Immature natural killer cell (primary cell): ENCODE data around the gene UQCRFS1. TPM values are rescaled to one million over a fixed set of nuclear protein-coding genes. Genes with fewer than 3 reads are reported as not detected.
A peak's percentile ranks its signal among the peaks of the same experiment; 100 is the strongest.
"Not testable (repeated sequence)": the region's sequence is repeated elsewhere in the genome, so short reads cannot be mapped to it uniquely, and the experiment has no call there.

Experiments used
- DNase-seq, 3 donors: peaks; one replicate each; pipeline ENCODE4 v3.0.0; 2022; ENCODE audit warnings: mixed read lengths in 1 of 3
- H3K27ac Mint-ChIP-seq, 6 donors: one replicate each; pipeline ENCODE4 v1.8.0; 2020; ENCODE audit warnings: mixed read lengths in 6 of 6, mild to moderate bottlenecking in 5 of 6, inconsistent platforms in 4 of 6, moderate library complexity in 3 of 6
- H3K27me3 Mint-ChIP-seq, 3 donors: one replicate each; pipeline ENCODE4 v1.8.0; 2020 to 2021; ENCODE audit warnings: low read depth in 3 of 3, mild to moderate bottlenecking in 3 of 3, mixed read lengths in 3 of 3, moderate library complexity in 3 of 3, inconsistent platforms in 1 of 3
- H3K36me3 Mint-ChIP-seq, 3 donors: one replicate each; pipeline ENCODE4 v1.8.0; 2020; ENCODE audit warnings: mixed read lengths in 3 of 3, inconsistent platforms in 2 of 3, mild to moderate bottlenecking in 2 of 3
- H3K4me1 Mint-ChIP-seq, 2 donors: one replicate each; pipeline ENCODE4 v1.8.0; 2020; ENCODE audit warnings: inconsistent platforms in 2 of 2, mild to moderate bottlenecking in 2 of 2, mixed read lengths in 2 of 2, moderate library complexity in 1 of 2
- H3K4me3 Mint-ChIP-seq, 5 donors: one replicate each; pipeline ENCODE4 v1.8.0; 2020; ENCODE audit warnings: mild to moderate bottlenecking in 5 of 5, mixed read lengths in 5 of 5, inconsistent platforms in 3 of 5, moderate library complexity in 3 of 5
- H3K9me3 Mint-ChIP-seq, 6 donors: one replicate each; pipeline ENCODE4 v1.8.0; 2020; ENCODE audit warnings: mild to moderate bottlenecking in 6 of 6, mixed read lengths in 6 of 6, inconsistent platforms in 4 of 6, moderate library complexity in 3 of 6
- polyA plus RNA-seq, 3 donors: library from polyadenylated mRNA; unstranded; fragments of 300-500 nt; fragmentation: Illumina TruSeq; gene quantifications; one replicate each; pipeline ENCODE4 v1.2.3, GENCODE V29; 2021

The UQCRFS1 gene
- polyA plus RNA-seq, 3 donors from 2014 or later: 68.0 to 95.0 (median 83.7) TPM

GRCh38 chr19:29210502-29210901, 2.4 kb downstream of the UQCRFS1 start:
- H3K9me3 Mint-ChIP-seq, DNase-seq: not testable (repeated sequence)
- peaks cover 54 to 72% of the 10 kb centered on the region in 2 donors for H3K4me1 Mint-ChIP-seq
- peaks cover 4 to 18% (median 12%) of the 10 kb centered on the region in 3 donors for H3K36me3 Mint-ChIP-seq
- peak overlapping the region in 4 of 5 donors; percentile 5 to 42 (median 20) for H3K4me3 Mint-ChIP-seq
- peak overlapping the region in 3 of 6 donors; percentile 14 to 56 (median 24) for H3K27ac Mint-ChIP-seq
- peaks cover 2 to 16% (median 10%) of the 10 kb centered on the region in 3 donors for H3K27me3 Mint-ChIP-seq

GRCh38 chr19:29207403-29208187, 5.4 kb downstream of the UQCRFS1 start:
- H3K9me3 Mint-ChIP-seq, H3K4me3 Mint-ChIP-seq, DNase-seq, H3K27ac Mint-ChIP-seq: not testable (repeated sequence)
- peaks cover 50 to 86% of the 10 kb centered on the region in 2 donors for H3K4me1 Mint-ChIP-seq
- H3K27me3 Mint-ChIP-seq: peaks cover 4 to 12% (median 8%) of the 10 kb centered on the region in 3 donors
- H3K36me3 Mint-ChIP-seq: peaks cover 4 to 18% (median 12%) of the 10 kb centered on the region in 3 donors

GRCh38 chr19:29206453-29206852, 6.5 kb downstream of the UQCRFS1 start:
- peak overlapping the region in 1 of 6 donors; percentile 7 for H3K27ac Mint-ChIP-seq
- DNase-seq: no peak
- H3K4me3 Mint-ChIP-seq: no peak overlapping the region
- peaks cover under 1 to 4% (median 3%) of the 10 kb centered on the region in 3 donors for H3K27me3 Mint-ChIP-seq
- peaks cover 0 to 3% (median 0%) of the 10 kb centered on the region in 6 donors for H3K9me3 Mint-ChIP-seq
- peaks cover 4 to 15% (median 7%) of the 10 kb centered on the region in 3 donors for H3K36me3 Mint-ChIP-seq
- peaks cover 39 to 78% of the 10 kb centered on the region in 2 donors for H3K4me1 Mint-ChIP-seq

GRCh38 chr19:29202281-29202680, 10.7 kb downstream of the UQCRFS1 start:
- peaks cover 8 to 45% of the 10 kb centered on the region in 2 donors for H3K4me1 Mint-ChIP-seq
- peaks cover 0 to 4% (median 2%) of the 10 kb centered on the region in 3 donors for H3K27me3 Mint-ChIP-seq
- H3K36me3 Mint-ChIP-seq: peaks cover 3 to 14% (median 8%) of the 10 kb centered on the region in 3 donors
- peaks cover 0 to 7% (median 5%) of the 10 kb centered on the region in 6 donors for H3K9me3 Mint-ChIP-seq
- no peak overlapping the region for H3K4me3 Mint-ChIP-seq
- H3K27ac Mint-ChIP-seq: no peak overlapping the region
- no peak for DNase-seq

GRCh38 chr19:29201855-29202254, 11.1 kb downstream of the UQCRFS1 start:
- Mint-ChIP-seq H3K27ac (no peak overlapping the region), H3K4me1 (peaks cover 8 to 43% of the 10 kb centered on the region in 2 donors), H3K9me3 (peaks cover 0 to 8% (median 6%) of the 10 kb centered on the region in 6 donors), H3K27me3 (peaks cover 0 to 4% (median 2%) of the 10 kb centered on the region in 3 donors), H3K4me3 (no peak overlapping the region), H3K36me3 (peaks cover 3 to 12% (median 8%) of the 10 kb centered on the region in 3 donors)
- no peak for DNase-seq

GRCh38 chr19:29194658-29195057, 18.3 kb downstream of the UQCRFS1 start:
- peaks cover 7% of the 10 kb centered on the region in 2 donors for H3K4me1 Mint-ChIP-seq
- DNase-seq: no peak
- H3K27me3 Mint-ChIP-seq: peaks cover 0 to 4% (median 0%) of the 10 kb centered on the region in 3 donors
- H3K4me3 Mint-ChIP-seq: no peak overlapping the region
- peaks cover 1 to 10% (median 6%) of the 10 kb centered on the region in 6 donors for H3K9me3 Mint-ChIP-seq
- peaks cover 0 to 10% (median under 1%) of the 10 kb centered on the region in 3 donors for H3K36me3 Mint-ChIP-seq
- no peak overlapping the region for H3K27ac Mint-ChIP-seq

- peak overlapping the region in 1 of 6 donors; percentile 13 for H3K27ac Mint-ChIP-seq
- peaks cover 0 to 8% (median 3%) of the 10 kb centered on the region in 6 donors for H3K9me3 Mint-ChIP-seq
- no peak for DNase-seq
- H3K4me3 Mint-ChIP-seq: no peak overlapping the region
- H3K36me3 Mint-ChIP-seq: peaks cover 0 to 5% (median 0%) of the 10 kb centered on the region in 3 donors
- H3K27me3 Mint-ChIP-seq: peaks cover 0 to 5% (median 2%) of the 10 kb centered on the region in 3 donors
- peaks cover 7% of the 10 kb centered on the region in 2 donors for H3K4me1 Mint-ChIP-seq
These were observed 19.8 kb downstream of the UQCRFS1 start for GRCh38 chr19:29193155-29193554.

GRCh38 chr19:29191005-29191404, 21.9 kb downstream of the UQCRFS1 start:
- peaks cover 0 to 1% (median 0%) of the 10 kb centered on the region in 6 donors for H3K9me3 Mint-ChIP-seq
- peaks cover 7% of the 10 kb centered on the region in 2 donors for H3K4me1 Mint-ChIP-seq
- no peak for DNase-seq
- no peak overlapping the region for H3K4me3 Mint-ChIP-seq
- H3K27ac Mint-ChIP-seq: no peak overlapping the region
- H3K36me3 Mint-ChIP-seq: peaks cover 0 to 5% (median 0%) of the 10 kb centered on the region in 3 donors
- peaks cover 0 to 10% (median 6%) of the 10 kb centered on the region in 3 donors for H3K27me3 Mint-ChIP-seq

GRCh38 chr19:29189033-29189360, 24.0 kb downstream of the UQCRFS1 start:
- no peak overlapping the region for H3K27ac Mint-ChIP-seq
- peaks cover under 1 to 6% (median 5%) of the 10 kb centered on the region in 3 donors for H3K27me3 Mint-ChIP-seq
- no peaks in the 10 kb centered on the region for H3K36me3 Mint-ChIP-seq
- H3K4me3 Mint-ChIP-seq: no peak overlapping the region
- no peaks in the 10 kb centered on the region for H3K9me3 Mint-ChIP-seq
- peaks cover 7% of the 10 kb centered on the region in 2 donors for H3K4me1 Mint-ChIP-seq
- no peak for DNase-seq

GRCh38 chr19:29188289-29189032, 24.5 kb downstream of the UQCRFS1 start:
- peaks cover 1 to 6% (median 5%) of the 10 kb centered on the region in 3 donors for H3K27me3 Mint-ChIP-seq
- H3K9me3 Mint-ChIP-seq: no peaks in the 10 kb centered on the region
- no peak overlapping the region for H3K4me3 Mint-ChIP-seq
- peaks cover 6 to 7% of the 10 kb centered on the region in 2 donors for H3K4me1 Mint-ChIP-seq
- no peak overlapping the region for H3K27ac Mint-ChIP-seq
- no peak for DNase-seq
- H3K36me3 Mint-ChIP-seq: no peaks in the 10 kb centered on the region

GRCh38 chr19:29187676-29188075, 25.3 kb downstream of the UQCRFS1 start:
- no peak overlapping the region for H3K4me3 Mint-ChIP-seq
- H3K4me1 Mint-ChIP-seq: no peaks in the 10 kb centered on the region
- peaks cover 1 to 6% (median 5%) of the 10 kb centered on the region in 3 donors for H3K27me3 Mint-ChIP-seq
- DNase-seq: no peak
- peak overlapping the region in 1 of 6 donors; percentile 11 for H3K27ac Mint-ChIP-seq
- H3K36me3 Mint-ChIP-seq: no peaks in the 10 kb centered on the region
- H3K9me3 Mint-ChIP-seq: no peaks in the 10 kb centered on the region

GRCh38 chr19:29185427-29185826, 27.5 kb downstream of the UQCRFS1 start:
- H3K4me1 Mint-ChIP-seq: no peaks in the 10 kb centered on the region
- H3K9me3 Mint-ChIP-seq: no peaks in the 10 kb centered on the region
- no peaks in the 10 kb centered on the region for H3K36me3 Mint-ChIP-seq
- H3K27ac Mint-ChIP-seq: no peak overlapping the region
- no peak for DNase-seq
- no peak overlapping the region for H3K4me3 Mint-ChIP-seq
- peaks cover 1 to 6% (median 5%) of the 10 kb centered on the region in 3 donors for H3K27me3 Mint-ChIP-seq

GRCh38 chr19:29176981-29177754, 35.8 kb downstream of the UQCRFS1 start:
- Mint-ChIP-seq H3K9me3 (peaks cover 17 to 63% (median 54%) of the 10 kb centered on the region in 6 donors), H3K27ac (no peak overlapping the region), H3K27me3 (peaks cover 0 to 5% (median 2%) of the 10 kb centered on the region in 3 donors), H3K4me3 (no peak overlapping the region), H3K4me1 (no peaks in the 10 kb centered on the region), H3K36me3 (peaks cover 5 to 20% (median 12%) of the 10 kb centered on the region in 3 donors)
- no peak for DNase-seq
